ENCODE measurements around the gene CBLN4. TPM values are rescaled to one million over a fixed set of nuclear protein-coding genes. Genes with fewer than 3 reads are reported as not detected.

The CBLN4 gene
- total RNA-seq, 4 donors from 2014 or later, result 0.90 to 6.1 (median 2.0) TPM

GRCh38 chr20:56002908-56003800, 2.2 kb downstream of the CBLN4 start:
- Histone ChIP-seq H3K9me3 (no peaks in the 10 kb centered on the region), H3K4me3 (peak overlapping the region in 3 of 4 donors; percentile 3 to 37 (median 15)), H3K27me3 (peaks cover 0 to 42% of the 10 kb centered on the region in 2 donors), H3K36me3 (no peaks in the 10 kb centered on the region), H3K27ac (no peak overlapping the region), H3K4me1 (peaks cover 0 to 30% (median 3%) of the 10 kb centered on the region in 4 donors)
- no peak for DNase-seq (ENCODE audit: low spot score in 2 of 2)
- TF ChIP-seq EP300 (IDR thresholded peaks at IDR 0.05), result no peak
- no peak for TF ChIP-seq POLR2A (IDR thresholded peaks at IDR 0.05)
- TF ChIP-seq CTCF (IDR thresholded peaks at IDR 0.05), result no peak
- WGBS, 2 donors, result 2 to 3% methylated on average over 37 of the region's 38 CpGs

GRCh38 chr20:56001890-56002289, 3.4 kb downstream of the CBLN4 start:
- H3K4me1 ChIP-seq, result peaks cover 0 to 30% (median 3%) of the 10 kb centered on the region in 4 donors
- H3K27me3 ChIP-seq, result peaks cover 0 to 42% of the 10 kb centered on the region in 2 donors
- no peak overlapping the region for H3K4me3 ChIP-seq
- H3K36me3 ChIP-seq, result no peaks in the 10 kb centered on the region
- 72 to 73% methylated on average over 3 of the region's 3 CpGs for WGBS, 2 donors
- H3K27ac ChIP-seq, result no peak overlapping the region
- TF ChIP-seq EP300 (IDR thresholded peaks at IDR 0.05) (no peak), POLR2A (IDR thresholded peaks at IDR 0.05) (no peak), CTCF (IDR thresholded peaks at IDR 0.05) (no peak)
- no peaks in the 10 kb centered on the region for H3K9me3 ChIP-seq
- DNase-seq (ENCODE audit: low spot score in 2 of 2), result no peak

GRCh38 chr20:56001106-56001785, 4.1 kb downstream of the CBLN4 start:
- H3K36me3 ChIP-seq, result no peaks in the 10 kb centered on the region
- H3K4me1 ChIP-seq, result peaks cover 0 to 30% (median 3%) of the 10 kb centered on the region in 4 donors
- peaks cover 0 to 38% of the 10 kb centered on the region in 2 donors for H3K27me3 ChIP-seq
- 70 to 73% methylated on average over 5 of the region's 5 CpGs for WGBS, 2 donors
- H3K9me3 ChIP-seq, result no peaks in the 10 kb centered on the region
- DNase-seq (ENCODE audit: low spot score in 2 of 2), result no peak
- no peak overlapping the region for H3K27ac ChIP-seq
- H3K4me3 ChIP-seq, result no peak overlapping the region
- TF ChIP-seq CTCF (IDR thresholded peaks at IDR 0.05), result no peak

- H3K9me3 ChIP-seq, result no peaks in the 10 kb centered on the region
These were observed 26.8 kb downstream of the CBLN4 start for GRCh38 chr20:55978550-55978949.

More at GRCh38 chr20:55978550-55978949, 26.8 kb downstream of the CBLN4 start:
- no peaks in the 10 kb centered on the region for H3K36me3 ChIP-seq
- H3K27ac ChIP-seq, result no peak overlapping the region
- WGBS, 2 donors, result 49 to 57% methylated on average over 2 of the region's 2 CpGs
- H3K4me3 ChIP-seq, result no peak overlapping the region
- DNase-seq (ENCODE audit: low spot score in 2 of 2), result no peak
- no peak for TF ChIP-seq POLR2A (IDR thresholded peaks at IDR 0.05)
- TF ChIP-seq EP300 (IDR thresholded peaks at IDR 0.05), result no peak
- TF ChIP-seq CTCF (IDR thresholded peaks at IDR 0.05), result no peak
- peaks cover 0 to 17% (median 0%) of the 10 kb centered on the region in 4 donors for H3K4me1 ChIP-seq
- no peaks in the 10 kb centered on the region for H3K27me3 ChIP-seq

Data from tibial nerve (tissue), 4 donors.